Lung (tissue), 12 donors: Measurements from ENCODE around the gene GIMAP2. TPM values are rescaled to one million over a fixed set of nuclear protein-coding genes. Genes with fewer than 3 reads are reported as not detected.

Experiments
- ATAC-seq: fragments of 200-7000 bp; cut with Tn5 transposase; one replicate; pipeline ENCODE4 v1.9.1; 2020; ENCODE audit warnings: moderate number of reproducible peaks; ENCODE audit not compliant: insufficient read depth, low FRiP score
- DNase-seq, 3 donors: peaks; one replicate each; pipeline ENCODE4 v3.0.0-alpha.2; 2013 to 2017
- H3K27ac ChIP-seq, 2 donors: one replicate each; pipeline ENCODE4 v1.5.1; 2013; ENCODE audit warnings: mild to moderate bottlenecking in 2 of 2, moderate library complexity in 2 of 2, control low read depth in 1 of 2, inconsistent platforms in 1 of 2, low read depth in 1 of 2, low read length in 1 of 2
- H3K27me3 ChIP-seq, 3 donors: one replicate each; pipeline ENCODE4 v1.5.1; 2013; ENCODE audit warnings: low read length in 2 of 3; ENCODE audit not compliant: control insufficient read depth in 3 of 3, insufficient read depth in 3 of 3
- H3K36me3 ChIP-seq, 4 donors: one replicate each; pipeline ENCODE4 v1.5.1; 2013; ENCODE audit warnings: low read length in 4 of 4, mild to moderate bottlenecking in 1 of 4, moderate library complexity in 1 of 4; ENCODE audit not compliant: control insufficient read depth in 4 of 4, insufficient read depth in 4 of 4
- H3K4me1 ChIP-seq, 5 donors: one replicate each; pipeline ENCODE4 v1.5.1; 2013; ENCODE audit warnings: low read length in 5 of 5, mild to moderate bottlenecking in 2 of 5, moderate library complexity in 1 of 5; ENCODE audit not compliant: control insufficient read depth in 5 of 5, insufficient read depth in 5 of 5
- H3K4me3 ChIP-seq: one replicate; pipeline ENCODE4 v1.5.1; 2013; ENCODE audit warnings: mild to moderate bottlenecking, control low read depth, moderate library complexity
- H3K9ac ChIP-seq, 2 donors: one replicate each; pipeline ENCODE4 v1.5.1; 2013; ENCODE audit warnings: low read length in 2 of 2, control low read depth in 1 of 2; ENCODE audit not compliant: insufficient read depth in 1 of 2
- H3K9me3 ChIP-seq, 4 donors: one replicate each; pipeline ENCODE4 v1.5.1; 2013; ENCODE audit warnings: low read length in 3 of 4, mild to moderate bottlenecking in 1 of 4, moderate library complexity in 1 of 4; ENCODE audit not compliant: control insufficient read depth in 4 of 4, insufficient read depth in 3 of 4
- CTCF ChIP-seq: IDR thresholded peaks from 2 replicates; pipeline ENCODE4 v1.5.1; 2012; ENCODE audit warnings: mild to moderate bottlenecking; ENCODE audit errors: control extremely low read depth, extremely low read depth
- WGBS, 2 donors: extraction: QIAGEN DNeasy Blood & Tissue Kit; methylation state at CpG; one replicate each; pipeline ENCODE4 v1.1.7; 2013; 5-methylcytosine and 5-hydroxymethylcytosine counted together
- polyA plus RNA-seq, 2 donors: library from polyadenylated mRNA; stranded (reverse); fragments of 200-250 nt; gene quantifications; one replicate each; pipeline ENCODE4 v1.2.1, GENCODE V29; 2013
- total RNA-seq, 2 donors: library from RNA; depleted of rRNA in 1 of 2; stranded (reverse); fragments of >200 nt in 1 of 2; gene quantifications; one replicate each; pipeline ENCODE4 v1.2.1, GENCODE V29; 2014 to 2021
- donor health status: control.
- donor health status: control.
- donor health status: Bipolar disorder and iron deficiency.
- donor health status: healthy.
- donor health status: DM: yes; HTN: yes; CAD: no.

Gene GIMAP2
- total and polyA plus RNA-seq, 4 donors, result 10.7 to 24.9 (median 18.1) TPM

GRCh38 chr7:150734254-150734653 lies 48.7 kb downstream of the GIMAP2 start:
- no peak for TF ChIP-seq CTCF
- Histone ChIP-seq H3K36me3 (no peaks in the 10 kb centered on the region), H3K4me3 (no peak overlapping the region), H3K9me3 (no peaks in the 10 kb centered on the region), H3K4me1 (no peaks in the 10 kb centered on the region), H3K9ac (no peak overlapping the region), H3K27me3 (peaks cover 0 to 12% (median 2%) of the 10 kb centered on the region in 3 donors), H3K27ac (no peak overlapping the region)
- DNase-seq, result no peak
- no peak for ATAC-seq
- WGBS, 2 donors, result 80 to 83% methylated on average over 3 of the region's 3 CpGs

GRCh38 chr7:150735596-150736358 lies 50.3 kb downstream of the GIMAP2 start:
- Histone ChIP-seq H3K4me3 (no peak overlapping the region), H3K4me1 (no peaks in the 10 kb centered on the region), H3K27me3 (peaks cover 0 to 12% (median 2%) of the 10 kb centered on the region in 3 donors), H3K9ac (no peak overlapping the region), H3K9me3 (no peaks in the 10 kb centered on the region), H3K36me3 (no peaks in the 10 kb centered on the region), H3K27ac (no peak overlapping the region)
- 73 to 78% methylated on average over 3 of the region's 3 CpGs for WGBS, 2 donors
- no peak for ATAC-seq
- DNase-seq, result no peak
- TF ChIP-seq CTCF, result no peak

GRCh38 chr7:150736864-150737263 lies 51.4 kb downstream of the GIMAP2 start:
- ATAC-seq (no peak), DNase-seq (no peak)
- peaks cover 0 to 12% (median 2%) of the 10 kb centered on the region in 3 donors for H3K27me3 ChIP-seq
- WGBS, 2 donors, result 48 to 59% methylated on average over 4 of the region's 4 CpGs
- H3K4me1 ChIP-seq, result no peaks in the 10 kb centered on the region
- H3K4me3 ChIP-seq, result peak overlapping the region; percentile 11
- no peak for TF ChIP-seq CTCF
- H3K9ac ChIP-seq, result no peak overlapping the region
- no peaks in the 10 kb centered on the region for H3K9me3 ChIP-seq
- H3K36me3 ChIP-seq, result peaks cover 0 to 4% (median 0%) of the 10 kb centered on the region in 4 donors
- peak overlapping the region; percentile 39 to 78 for H3K27ac ChIP-seq
